Activated CD8-positive, alpha-beta memory T cell treated with anti-CD3 and anti-CD28 coated beads, Interleukin-2, amount 50 U/mL, for 1 hour (primary cell): ENCODE data around the gene MRPL27.
A peak's percentile ranks its signal among the peaks of the same experiment; 100 is the strongest.
"Not testable (repeated sequence)": the region's sequence is repeated elsewhere in the genome, so short reads cannot be mapped to it uniquely, and the experiment has no call there.

ENCODE experiments used
- DNase-seq: peaks from one replicate; pipeline ENCODE4 v3.0.0-alpha.2; 2020; ENCODE audit errors: extremely low read depth

The MRPL27 gene

GRCh38 chr17:50372758-50373556, at the start of gene MRPL27, which contains the start of gene EME1:
Gene MRPL27 (minus strand): TSS chr17:50373184. CDS start chr17:50373170, 14 bp downstream.
Gene EME1 (plus strand): TSS chr17:50373229. CDS start chr17:50375209, 1,980 bp downstream.
- peak; percentile 66 for DNase-seq

DNA sequence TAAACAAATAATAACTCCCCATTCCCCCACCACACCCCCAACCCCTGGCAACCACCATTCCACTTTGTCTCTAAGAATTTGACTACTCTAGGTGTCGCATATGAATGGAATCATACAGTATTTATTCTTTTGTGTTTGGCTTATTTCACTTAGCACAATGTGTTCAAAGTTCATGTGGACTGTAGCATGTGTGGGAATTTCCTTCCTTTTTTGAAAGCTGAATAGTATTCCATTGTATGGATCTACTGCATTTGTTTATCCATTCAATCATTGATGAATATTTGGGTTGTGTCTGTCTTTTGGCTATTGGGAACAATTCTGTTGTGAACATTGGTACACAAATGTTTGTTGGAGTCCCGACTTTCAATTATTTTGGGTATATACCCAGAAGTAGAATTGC, 49.8 kb upstream of the MRPL27 start:
- no peak for DNase-seq

GRCh38 chr17:50421308-50422051, 48.5 kb upstream of the MRPL27 start:
- no peak for DNase-seq

DNA sequence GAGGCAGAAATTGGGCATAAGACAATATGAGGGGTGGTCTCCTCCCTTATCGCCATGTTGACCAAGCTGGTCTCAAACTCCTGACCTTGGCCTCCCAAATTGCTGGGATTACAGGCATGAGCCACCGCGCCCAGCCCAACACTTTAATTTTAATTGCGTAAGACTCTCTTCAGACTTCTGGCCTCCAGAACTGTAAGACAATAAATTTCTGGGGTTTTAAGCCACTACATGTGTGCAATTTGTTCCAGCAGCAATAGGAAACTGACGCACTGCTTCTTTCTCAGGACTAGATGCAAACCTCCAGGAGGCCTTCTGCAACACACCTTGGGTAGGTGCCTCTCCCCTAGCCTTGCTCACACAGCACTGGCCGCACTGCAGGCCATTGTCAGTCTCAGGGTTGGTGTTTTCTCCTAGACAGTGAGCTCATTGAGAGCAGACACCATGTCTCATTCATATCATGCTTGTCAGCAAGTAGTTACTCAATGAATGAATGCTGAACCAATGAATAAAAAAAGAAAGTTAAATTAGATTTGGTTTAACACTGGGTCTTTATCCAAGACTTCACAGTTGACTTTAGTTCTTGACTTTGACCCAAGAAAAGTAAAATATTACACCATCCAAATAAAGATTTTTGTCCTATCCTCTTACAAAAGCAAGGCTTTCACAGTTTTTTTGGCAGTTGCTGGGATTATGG, 47.6 kb upstream of the MRPL27 start:
- no peak for DNase-seq

DNA sequence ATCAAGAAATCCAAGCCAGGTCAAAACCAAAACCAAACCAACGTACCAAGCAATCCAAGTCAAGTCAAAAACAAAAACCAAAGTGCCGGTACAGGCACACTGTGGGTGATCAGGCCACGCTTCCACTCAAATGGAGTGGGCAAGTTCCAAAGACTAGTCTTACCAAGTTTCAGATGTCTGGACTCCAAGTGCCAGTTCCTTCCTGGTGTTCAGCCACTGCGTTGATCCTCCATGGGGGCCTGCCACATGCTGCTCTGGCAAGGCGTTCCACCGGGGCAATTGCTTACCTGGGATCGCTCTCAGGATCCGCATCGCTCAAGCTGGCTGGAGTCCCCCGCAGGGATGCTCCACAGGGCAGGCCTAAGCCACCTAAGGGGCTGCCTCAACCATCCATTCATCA, 46.6 kb upstream of the MRPL27 start:
- DNase-seq: not testable (repeated sequence)

DNA sequence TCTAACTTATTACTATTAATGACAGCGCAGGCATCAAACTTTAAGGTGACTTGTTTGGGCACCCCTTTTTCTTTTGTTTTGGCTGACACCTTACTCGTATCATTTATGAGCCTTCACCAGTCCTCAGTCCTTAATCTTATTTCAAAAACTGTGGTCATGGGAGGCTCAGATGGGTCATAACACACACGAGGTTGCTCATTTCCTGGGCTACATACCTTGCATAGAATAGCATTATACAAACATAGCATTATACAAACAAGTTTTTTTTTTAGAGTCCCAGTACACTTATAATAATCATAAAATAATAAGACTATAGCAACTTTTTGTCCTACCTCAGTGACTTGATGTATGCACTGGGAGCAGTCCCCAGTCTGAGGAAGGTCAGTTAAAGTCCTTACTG, 41.8 kb upstream of the MRPL27 start:
- no peak for DNase-seq

GRCh38 chr17:50412188-50412732, 39.3 kb upstream of the MRPL27 start:
- DNase-seq: no peak

GRCh38 chr17:50407921-50408320, 34.9 kb upstream of the MRPL27 start:
- no peak for DNase-seq

DNA sequence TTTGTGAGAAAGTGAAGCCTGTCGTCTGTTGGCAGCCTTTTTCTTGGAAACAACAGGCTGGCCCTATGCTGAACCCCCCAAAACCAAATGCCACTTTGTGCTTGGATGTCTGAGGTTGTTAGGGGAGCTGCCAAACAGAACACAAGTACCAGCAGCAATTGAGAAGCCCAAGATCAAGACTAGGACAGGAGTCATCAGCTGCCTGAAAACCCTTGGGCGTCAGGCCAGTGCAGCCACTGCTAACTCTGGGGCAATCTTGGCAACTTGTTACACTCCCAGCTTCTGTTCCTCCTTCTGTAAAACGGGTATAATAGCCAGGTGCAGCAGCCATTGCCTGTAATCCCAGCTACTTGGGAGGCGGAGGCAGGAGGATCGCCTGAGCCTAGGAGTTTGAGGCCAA, 33.6 kb upstream of the MRPL27 start:
- no peak for DNase-seq

- DNase-seq: not testable (repeated sequence)
These were observed 32.4 kb upstream of the MRPL27 start for GRCh38 chr17:50405351-50405750.

DNA sequence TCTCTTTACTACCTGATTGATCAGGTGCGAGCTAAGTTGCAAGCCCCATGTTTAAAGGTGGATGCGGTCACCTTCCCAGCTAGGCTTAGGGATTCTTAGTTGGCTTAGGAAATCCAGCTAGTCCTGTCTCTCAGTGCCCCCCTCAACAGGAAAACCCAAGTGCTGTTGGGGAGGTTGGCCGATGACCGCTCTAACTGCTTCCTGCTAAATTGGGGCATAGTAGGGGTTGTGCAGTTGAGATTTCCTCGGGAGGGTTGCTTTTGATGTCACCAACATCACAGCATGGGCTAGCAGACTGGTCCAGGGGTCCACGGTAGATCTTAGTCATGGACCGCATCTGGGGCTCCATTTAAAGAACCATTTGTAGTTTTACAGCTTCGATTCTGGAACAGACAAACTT, 26.6 kb upstream of the MRPL27 start:
- DNase-seq: not testable (repeated sequence)

GRCh38 chr17:50398672-50399071, 25.7 kb upstream of the MRPL27 start:
- not testable (repeated sequence) for DNase-seq

- DNase-seq: no peak
These were observed 24.9 kb upstream of the MRPL27 start for GRCh38 chr17:50397919-50398285.

DNA sequence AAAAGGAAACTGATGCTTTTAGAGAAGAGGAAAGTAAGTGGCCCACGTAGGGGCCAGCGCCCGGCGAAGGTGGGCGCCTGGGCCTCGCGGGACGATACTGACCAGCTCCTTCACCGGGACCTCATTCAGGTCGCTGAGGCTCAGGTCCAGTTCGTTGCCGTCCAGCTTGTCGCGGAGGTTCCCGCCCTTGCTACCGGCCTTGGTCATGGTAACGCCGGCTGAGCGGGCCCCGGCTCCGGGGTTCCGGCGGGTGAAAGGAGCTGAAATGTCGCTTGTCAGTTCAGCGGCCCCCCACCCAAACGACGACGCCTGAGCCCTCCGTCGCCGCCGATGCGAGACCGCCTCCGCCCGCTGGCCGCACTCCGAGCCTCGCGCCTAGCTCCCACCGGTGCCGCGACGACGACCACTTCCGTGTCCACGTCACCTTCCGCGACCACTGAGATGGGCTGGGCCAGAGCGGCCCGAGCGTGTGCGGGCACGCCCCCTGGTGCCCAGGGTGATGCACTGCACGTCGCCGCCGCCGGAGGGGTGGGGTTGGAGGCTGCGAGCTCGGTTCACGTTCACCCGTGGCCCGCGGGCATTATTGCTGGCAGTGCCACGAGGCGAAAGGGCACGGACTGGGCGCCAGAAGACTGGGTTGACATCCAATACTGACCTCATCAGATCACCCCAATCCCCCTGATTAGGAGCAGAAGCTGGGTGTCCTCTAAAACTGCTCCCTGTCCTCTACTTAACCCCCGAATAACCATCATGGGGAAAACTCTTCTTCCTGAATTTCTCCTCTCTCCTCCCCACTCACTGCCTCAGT, 24.3 kb upstream of the MRPL27 start, which contains the start of gene LRRC59:
Gene LRRC59 (minus strand): TSS at position 413 of the 808 bp plus-strand sequence. CDS start 206 bp downstream, at position 207.
- DNase-seq: peak; percentile 56

- DNase-seq: no peak
These were observed 23.5 kb upstream of the MRPL27 start for GRCh38 chr17:50396261-50397110.

DNA sequence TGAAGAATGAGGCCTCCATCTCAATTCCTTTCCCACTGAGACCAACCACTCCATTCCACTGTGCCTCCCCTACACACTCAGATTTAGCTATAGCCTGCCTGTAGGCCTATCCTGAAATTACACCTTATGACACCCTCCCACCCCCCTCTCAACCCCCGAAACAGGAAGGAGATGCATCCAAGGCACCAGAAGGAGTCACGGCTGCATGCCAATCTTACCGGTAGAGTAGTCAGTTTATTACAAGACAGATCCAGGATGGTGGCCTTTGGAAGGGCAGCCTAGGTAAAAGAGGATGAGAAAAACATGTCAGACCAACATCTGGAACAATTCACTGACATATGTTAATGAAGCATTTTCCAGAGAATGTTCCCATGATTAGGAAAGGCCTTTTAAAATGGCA, 21.7 kb upstream of the MRPL27 start:
- DNase-seq: no peak

DNA sequence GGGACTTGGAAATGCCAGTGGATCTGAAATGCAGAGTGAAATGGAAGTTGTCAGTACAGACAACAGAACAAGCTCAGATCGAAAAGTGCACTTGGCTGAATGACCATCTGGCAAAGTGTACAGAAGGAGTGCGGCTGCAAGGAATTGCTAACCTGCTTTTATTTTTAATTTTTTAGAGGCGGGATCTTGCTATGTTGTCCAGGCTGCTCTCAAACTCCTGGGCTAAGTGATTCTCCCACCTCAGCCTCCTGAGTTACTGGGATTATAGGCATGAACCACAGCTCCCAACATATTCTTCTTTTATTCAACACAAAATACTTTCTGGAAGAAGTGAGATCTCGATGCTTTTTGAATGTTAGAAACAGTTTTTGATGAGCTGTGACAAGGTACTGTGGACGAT, 20.7 kb upstream of the MRPL27 start:
- no peak for DNase-seq

GRCh38 chr17:50392621-50393020, 19.6 kb upstream of the MRPL27 start:
- DNase-seq: no peak

DNA sequence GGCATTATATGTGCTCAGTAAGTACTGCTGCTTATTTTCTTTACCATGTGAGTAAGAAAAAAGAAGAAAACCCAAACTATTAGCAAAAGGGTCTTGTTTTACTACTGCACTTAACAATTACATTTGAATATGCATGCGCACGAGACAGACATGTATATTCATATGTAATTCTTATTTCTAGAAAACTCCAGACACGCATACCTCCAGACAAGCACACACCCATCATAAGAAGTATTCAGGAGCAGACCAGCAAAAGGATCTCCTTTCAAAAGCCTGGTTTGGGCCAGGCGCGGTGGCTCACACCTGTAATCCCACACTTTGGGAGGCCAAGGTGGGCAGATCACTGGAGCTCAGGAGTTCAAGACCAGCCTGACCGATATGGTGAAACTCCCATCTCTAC, 16.6 kb upstream of the MRPL27 start:
- DNase-seq: no peak

DNA sequence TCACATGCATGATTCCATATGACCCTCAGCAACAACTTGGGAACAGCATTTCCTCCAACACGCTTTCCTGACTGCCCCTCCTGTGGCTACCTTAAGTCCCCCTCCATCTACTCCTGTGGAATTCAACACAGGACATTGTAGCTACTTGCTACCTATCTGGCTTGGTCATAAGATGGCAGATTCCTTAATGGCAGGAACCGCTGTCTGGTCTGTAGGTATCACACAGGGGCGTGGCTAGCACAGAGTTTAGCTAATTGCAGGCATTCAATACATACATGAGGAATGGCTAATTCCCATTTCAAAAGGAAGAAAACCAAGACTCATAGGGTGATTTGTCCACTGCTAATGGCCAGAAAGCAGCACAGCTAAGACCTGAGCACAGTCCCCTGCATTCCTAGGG, 15.7 kb upstream of the MRPL27 start:
- no peak for DNase-seq
